H1 (cell line): ENCODE results near the gene DOC2A. TPM values are rescaled to one million over a fixed set of nuclear protein-coding genes. Genes with fewer than 3 reads are reported as not detected.

Source experiments
- CTCF ChIA-PET: fragments of 300-600 bp; sonication (Branson Sonifier 250); formaldehyde crosslinking; loops from one replicate; lab custom pipeline; 2021; ENCODE audit not compliant: partially characterized antibody; lab: Charles Lee
- POLR2A ChIA-PET: fragments of 300-600 bp; sonication (Branson Sonifier 250); formaldehyde crosslinking; loops from one replicate; lab custom pipeline; 2021; ENCODE audit warnings: inconsistent platforms; ENCODE audit not compliant: partially characterized antibody; lab: Charles Lee
- DNase-seq, 2 experiments: peaks; one replicate each; pipeline versions ENCODE4 v3.0.0 to v3.0.0-alpha.2; 2010 to 2022; ENCODE audit warnings: low spot score in 2 of 2, low read depth in 1 of 2, mixed read lengths in 1 of 2
- FAIRE-seq: peaks from 2 replicates; lab custom pipeline; 2011; peaks lifted over from hg19 to GRCh38; lab: Jason Lieb, UNC
- H2AFZ ChIP-seq: 2 replicates; pipeline ENCODE4 v1.8.1; 2012; ENCODE audit warnings: low read length, inconsistent platforms
- H2AK5ac ChIP-seq: 2 replicates; pipeline ENCODE4 v1.6.1; 2013; ENCODE audit warnings: low read depth, low read length
- H2BK120ac ChIP-seq: replicated peaks from 2 replicates; pipeline ENCODE3; 2013; ENCODE audit warnings: low read depth, low read length, inconsistent platforms
- H2BK12ac ChIP-seq: 2 replicates; pipeline ENCODE4 v1.6.1; 2013; ENCODE audit warnings: low read depth, low read length
- H2BK15ac ChIP-seq: 2 replicates; pipeline ENCODE4 v1.6.1; 2013; ENCODE audit warnings: low read length
- H2BK20ac ChIP-seq: 2 replicates; pipeline ENCODE4 v1.6.1; 2013; ENCODE audit warnings: low read length
- H2BK5ac ChIP-seq: 2 replicates; pipeline ENCODE4 v1.6.1; 2013; ENCODE audit warnings: low read depth, low read length
- H3K14ac ChIP-seq: 2 replicates; pipeline ENCODE4 v1.6.1; 2013; ENCODE audit warnings: inconsistent platforms; ENCODE audit not compliant: insufficient read length
- H3K18ac ChIP-seq: 2 replicates; pipeline ENCODE4 v1.6.1; 2013; ENCODE audit warnings: low read length; ENCODE audit errors: extremely low read depth
- H3K23ac ChIP-seq: 2 replicates; pipeline ENCODE4 v1.6.1; 2013; ENCODE audit warnings: inconsistent platforms; ENCODE audit not compliant: insufficient read length
- H3K23me2 ChIP-seq: 2 replicates; pipeline ENCODE4 v1.6.1; 2013; ENCODE audit warnings: low read depth, low read length
- H3K27ac ChIP-seq: 2 replicates; pipeline ENCODE4 v1.6.1; 2011; ENCODE audit warnings: low read depth, low read length, inconsistent platforms
- H3K27me3 ChIP-seq, 4 experiments: replicated peaks in 1 of 4; 1 replicate in 1 of 4; 2 replicates in 3 of 4; pipeline versions ENCODE4 v1.6.1 to v1.8.1; 2011 to 2013; ENCODE audit warnings: low read length in 3 of 4, mild to moderate bottlenecking in 3 of 4, inconsistent platforms in 2 of 4, mixed read lengths in 2 of 4, moderate library complexity in 1 of 4; ENCODE audit not compliant: control insufficient read depth in 3 of 4, insufficient read depth in 3 of 4; ENCODE audit errors: extremely low read depth in 1 of 4
- H3K36me3 ChIP-seq, 4 experiments: 2 replicates each; pipeline versions ENCODE4 v1.6.1 to v1.8.1; 2011 to 2013; ENCODE audit warnings: mild to moderate bottlenecking in 4 of 4, low read length in 3 of 4, moderate library complexity in 2 of 4, control low read depth in 1 of 4, inconsistent platforms in 1 of 4; ENCODE audit not compliant: insufficient read depth in 4 of 4, control insufficient read depth in 2 of 4
- H3K4ac ChIP-seq: replicated peaks from 2 replicates; pipeline ENCODE3; 2013; ENCODE audit warnings: low read length, low read depth, mixed read lengths, inconsistent platforms; ENCODE audit not compliant: insufficient read length
- H3K4me1 ChIP-seq, 4 experiments: replicated peaks in 1 of 4; 1 replicate in 1 of 4; 2 replicates in 3 of 4; pipeline versions ENCODE4 v1.6.1 to v1.8.1; 2011 to 2013; ENCODE audit warnings: low read length in 3 of 4, inconsistent platforms in 2 of 4, mixed read lengths in 1 of 4; ENCODE audit not compliant: insufficient read depth in 4 of 4, control insufficient read depth in 3 of 4
- H3K4me2 ChIP-seq, 2 experiments: 2 replicates each; pipeline versions ENCODE4 v1.6.1 to v1.8.1; 2011 to 2013; ENCODE audit warnings: low read depth in 2 of 2, low read length in 2 of 2, control low read depth in 1 of 2, inconsistent platforms in 1 of 2, mild to moderate bottlenecking in 1 of 2; ENCODE audit not compliant: insufficient read depth in 1 of 2
- H3K4me3 ChIP-seq, 4 experiments: fragments of 200-600, 300-600 bp in 1 of 4; sonication (generic), shearing (Covaris generic), sonication (Bioruptor Twin) in 1 of 4; 2 replicates each; pipeline versions ENCODE4 v1.5.1 to v1.8.1; 2011 to 2016; ENCODE audit warnings: low read length in 4 of 4, low read depth in 3 of 4, control low read depth in 2 of 4, inconsistent platforms in 2 of 4, mild to moderate bottlenecking in 2 of 4, mixed read lengths in 1 of 4, moderate library complexity in 1 of 4; ENCODE audit not compliant: insufficient read depth in 2 of 4; ENCODE audit errors: extremely low read depth in 1 of 4
- H3K56ac ChIP-seq: replicated peaks from 2 replicates; pipeline ENCODE3; 2013; ENCODE audit warnings: low read depth, mild to moderate bottlenecking, mixed read lengths, low read length, inconsistent platforms; ENCODE audit not compliant: insufficient read length
- H3K79me1 ChIP-seq: 2 replicates; pipeline ENCODE4 v1.6.1; 2013; ENCODE audit warnings: low read depth, low read length, control low read depth
- H3K79me2 ChIP-seq, 2 experiments: 2 replicates each; pipeline versions ENCODE4 v1.6.1 to v1.8.1; 2012 to 2013; ENCODE audit warnings: low read length in 2 of 2, mild to moderate bottlenecking in 2 of 2, inconsistent platforms in 1 of 2; ENCODE audit not compliant: insufficient read depth in 2 of 2, control insufficient read depth in 1 of 2
- H3K9ac ChIP-seq, 4 experiments: replicated peaks in 1 of 4; 1 replicate in 1 of 4; 2 replicates in 3 of 4; pipeline versions ENCODE4 v1.6.1 to v1.8.1; 2011 to 2013; ENCODE audit warnings: low read depth in 3 of 4, low read length in 3 of 4, control low read depth in 2 of 4, mild to moderate bottlenecking in 2 of 4, moderate library complexity in 2 of 4, inconsistent platforms in 1 of 4; ENCODE audit errors: extremely low read depth in 1 of 4
- H3K9me3 ChIP-seq, 2 experiments: 2 replicates each; pipeline versions ENCODE4 v1.6.1 to v1.8.1; 2012 to 2013; ENCODE audit warnings: mild to moderate bottlenecking in 2 of 2, moderate library complexity in 2 of 2, control low read depth in 1 of 2, inconsistent platforms in 1 of 2, low read depth in 1 of 2, low read length in 1 of 2, mixed read lengths in 1 of 2; ENCODE audit not compliant: insufficient read depth in 2 of 2
- H4K20me1 ChIP-seq, 2 experiments: replicated peaks in 1 of 2; 2 replicates each; pipeline versions ENCODE3 to v1.8.1; 2011 to 2013; ENCODE audit warnings: inconsistent platforms in 2 of 2, low read length in 2 of 2, mild to moderate bottlenecking in 1 of 2; ENCODE audit not compliant: insufficient read depth in 2 of 2, control insufficient read depth in 1 of 2
- H4K5ac ChIP-seq: 2 replicates; pipeline ENCODE4 v1.6.1; 2013; ENCODE audit warnings: low read length, low read depth, mixed read lengths, inconsistent platforms; ENCODE audit not compliant: insufficient read length
- H4K8ac ChIP-seq: 2 replicates; pipeline ENCODE4 v1.8.0; 2013; ENCODE audit warnings: mild to moderate bottlenecking, moderate library complexity, low read length, inconsistent platforms; ENCODE audit not compliant: insufficient read depth; ENCODE audit errors: extremely low read depth
- H4K91ac ChIP-seq: replicated peaks from 2 replicates; pipeline ENCODE3; 2013; ENCODE audit warnings: low read length, mixed read lengths, inconsistent platforms; ENCODE audit not compliant: insufficient read length
- HDAC2 ChIP-seq, 2 experiments: fragments of 300-600 bp in 1 of 2; sonication (generic) in 1 of 2; IDR thresholded peaks; 2 replicates each; pipeline ENCODE4 v1.6.1; 2011 to 2012; ENCODE audit warnings: low read depth in 2 of 2, low read length in 2 of 2, mild to moderate bottlenecking in 2 of 2, moderate library complexity in 2 of 2, borderline replicate concordance in 1 of 2, inconsistent platforms in 1 of 2
- KDM1A ChIP-seq: fragments of 200-600, 300-600 bp; sonication (generic); IDR thresholded peaks from 2 replicates; pipeline ENCODE4 v1.7.1; 2016; ENCODE audit warnings: mild to moderate bottlenecking, low read length, borderline replicate concordance
- WGBS, 2 experiments: shearing (Covaris generic) in 1 of 2; methylation state at CpG; one replicate each; pipeline versions ENCODE4 v1.1.6 to v1.1.7; 2013 to 2015; ENCODE audit warnings: low lambda C conversion rate in 2 of 2, mixed read lengths in 2 of 2, inconsistent platforms in 1 of 2, low coverage in 1 of 2, missing lambda C conversion rate in 1 of 2; ENCODE audit not compliant: insufficient replicate concordance in 2 of 2, insufficient coverage in 1 of 2, insufficient read length in 1 of 2; ENCODE audit errors: extremely low coverage in 1 of 2, missing lambda C conversion rate in 1 of 2; 5-methylcytosine and 5-hydroxymethylcytosine counted together
- polyA plus RNA-seq, 7 experiments: library from polyadenylated mRNA; depleted of rRNA in 3 of 7; stranded (reverse) in 5 of 7; unstranded in 2 of 7; fragments of >200 nt in 5 of 7; fragments of 200-250 nt in 2 of 7; gene quantifications; 1 replicate in 5 of 7; 2 replicates in 1 of 7; 4 replicates in 1 of 7; pipeline versions ENCODE4 v1.2.1 to v1.2.3, GENCODE V29; 2011 to 2013; ENCODE audit warnings: missing spikeins in 2 of 7, mixed read lengths in 2 of 7
- total RNA-seq: library from RNA; stranded (reverse); fragmentation: NEBNext Ultra II Directional; extraction: Animal tissue kit (Norgen Biotek cat#: 25700); gene quantifications from 2 replicates; pipeline ENCODE4 v1.2.1, GENCODE V29; 2021

DOC2A gene
- total and polyA plus RNA-seq, 2 of the 8 experiments (the other 6 are each of a cell fraction or from before 2014, with no cell fraction given) = 13.9 to 20.7 TPM

- Histone ChIP-seq H3K56ac (no peak overlapping the region), H3K4ac (no peak overlapping the region), H3K27ac (no peak overlapping the region), H3K27me3 (peaks cover 2 to 10% (median 9%) of the 10 kb centered on the region in 4 experiments), H2BK120ac (no peak overlapping the region), H3K23me2 (peaks cover 7% of the 10 kb centered on the region; the same call in 1 of the 2 replicates), H2BK15ac (no peak overlapping the region), H3K79me1 (peaks cover 25% of the 10 kb centered on the region), H3K18ac (no peak overlapping the region), H3K14ac (no peak overlapping the region), H4K20me1 (peaks cover 4 to 18% of the 10 kb centered on the region in 2 experiments), H4K91ac (no peak overlapping the region), H2AK5ac (no peak overlapping the region), H3K9ac (peak overlapping the region in 1 of 4 experiments; percentile 8; a peak in 1 of 7 replicates), H3K4me1 (peaks cover 4 to 20% (median 7%) of the 10 kb centered on the region in 4 experiments), H3K9me3 (peaks cover 11% of the 10 kb centered on the region in 2 experiments), H2BK20ac (no peak overlapping the region), H2AFZ (no peak overlapping the region), H3K79me2 (peaks cover 9 to 34% of the 10 kb centered on the region in 2 experiments), H3K36me3 (peaks cover 10 to 35% (median 27%) of the 10 kb centered on the region in 4 experiments), H2BK12ac (no peak overlapping the region), H4K8ac (no peak overlapping the region), H3K23ac (no peak overlapping the region), H3K4me2 (peak overlapping the region; percentile 72 to 85), H4K5ac (no peak overlapping the region), H3K4me3 (peak overlapping the region; percentile 80 to 90 (median 85); a peak in 7 of 8 replicates), H2BK5ac (no peak overlapping the region)
- FAIRE-seq (no peak), DNase-seq (no peak)
- CTCF ChIA-PET = interaction anchor here (1.0 to 4.4 kb wide), 12 partner anchors 10 to 156 kb away, joined by 3 to 19 read pairs (median 4); partner anchors contain the start of gene TLCD3B
- 80% methylated on average over 5 of the region's 5 CpGs; no CpG with 5 or more reads in 1 of the 2 experiments for WGBS, 2 experiments
- POLR2A ChIA-PET = interaction anchor here (0.8 to 2.7 kb wide), 7 partner anchors 18 to 56 kb away, joined by 3 to 23 read pairs (median 4); partner anchors contain the start of genes HIRIP3, INO80E, KCTD13 and TLCD3B
- TF ChIP-seq HDAC2 (IDR thresholded peaks at IDR 0.05; ENCODE audit: borderline replicate concordance in 1 of 2, low read depth in 2 of 2, low read length in 2 of 2) (no peak), KDM1A (peak; percentile 52; the same call in 1 of the 2 replicates)
Observed at GRCh38 chr16:29975134-29975538, 35.7 kb downstream of the DOC2A start.
